H1 (cell line): ENCODE results near the gene ARV1. TPM values are rescaled to one million over a fixed set of nuclear protein-coding genes. Genes with fewer than 3 reads are reported as not detected.

Experiments used
- CTCF ChIA-PET: fragments of 300-600 bp; sonication (Branson Sonifier 250); formaldehyde crosslinking; loops from one replicate; lab custom pipeline; 2021; ENCODE audit not compliant: partially characterized antibody; lab: Charles Lee
- POLR2A ChIA-PET: fragments of 300-600 bp; sonication (Branson Sonifier 250); formaldehyde crosslinking; loops from one replicate; lab custom pipeline; 2021; ENCODE audit warnings: inconsistent platforms; ENCODE audit not compliant: partially characterized antibody; lab: Charles Lee
- DNase-seq, 2 experiments: peaks; one replicate each; pipeline versions ENCODE4 v3.0.0 to v3.0.0-alpha.2; 2010 to 2022; ENCODE audit warnings: low spot score in 2 of 2, low read depth in 1 of 2, mixed read lengths in 1 of 2
- FAIRE-seq: peaks from 2 replicates; lab custom pipeline; 2011; peaks lifted over from hg19 to GRCh38; lab: Jason Lieb, UNC
- H2AFZ ChIP-seq: 2 replicates; pipeline ENCODE4 v1.8.1; 2012; ENCODE audit warnings: low read length, inconsistent platforms
- H2AK5ac ChIP-seq: 2 replicates; pipeline ENCODE4 v1.6.1; 2013; ENCODE audit warnings: low read depth, low read length
- H2BK120ac ChIP-seq: replicated peaks from 2 replicates; pipeline ENCODE3; 2013; ENCODE audit warnings: low read depth, low read length, inconsistent platforms
- H2BK12ac ChIP-seq: 2 replicates; pipeline ENCODE4 v1.6.1; 2013; ENCODE audit warnings: low read depth, low read length
- H2BK15ac ChIP-seq: 2 replicates; pipeline ENCODE4 v1.6.1; 2013; ENCODE audit warnings: low read length
- H2BK20ac ChIP-seq: 2 replicates; pipeline ENCODE4 v1.6.1; 2013; ENCODE audit warnings: low read length
- H2BK5ac ChIP-seq: 2 replicates; pipeline ENCODE4 v1.6.1; 2013; ENCODE audit warnings: low read depth, low read length
- H3K14ac ChIP-seq: 2 replicates; pipeline ENCODE4 v1.6.1; 2013; ENCODE audit warnings: inconsistent platforms; ENCODE audit not compliant: insufficient read length
- H3K18ac ChIP-seq: 2 replicates; pipeline ENCODE4 v1.6.1; 2013; ENCODE audit warnings: low read length; ENCODE audit errors: extremely low read depth
- H3K23ac ChIP-seq: 2 replicates; pipeline ENCODE4 v1.6.1; 2013; ENCODE audit warnings: inconsistent platforms; ENCODE audit not compliant: insufficient read length
- H3K23me2 ChIP-seq: 2 replicates; pipeline ENCODE4 v1.6.1; 2013; ENCODE audit warnings: low read depth, low read length
- H3K27ac ChIP-seq: 2 replicates; pipeline ENCODE4 v1.6.1; 2011; ENCODE audit warnings: low read depth, low read length, inconsistent platforms
- H3K27me3 ChIP-seq, 4 experiments: replicated peaks in 1 of 4; 1 replicate in 1 of 4; 2 replicates in 3 of 4; pipeline versions ENCODE4 v1.6.1 to v1.8.1; 2011 to 2013; ENCODE audit warnings: low read length in 3 of 4, mild to moderate bottlenecking in 3 of 4, inconsistent platforms in 2 of 4, mixed read lengths in 2 of 4, moderate library complexity in 1 of 4; ENCODE audit not compliant: control insufficient read depth in 3 of 4, insufficient read depth in 3 of 4; ENCODE audit errors: extremely low read depth in 1 of 4
- H3K36me3 ChIP-seq, 4 experiments: 2 replicates each; pipeline versions ENCODE4 v1.6.1 to v1.8.1; 2011 to 2013; ENCODE audit warnings: mild to moderate bottlenecking in 4 of 4, low read length in 3 of 4, moderate library complexity in 2 of 4, control low read depth in 1 of 4, inconsistent platforms in 1 of 4; ENCODE audit not compliant: insufficient read depth in 4 of 4, control insufficient read depth in 2 of 4
- H3K4ac ChIP-seq: replicated peaks from 2 replicates; pipeline ENCODE3; 2013; ENCODE audit warnings: low read length, low read depth, mixed read lengths, inconsistent platforms; ENCODE audit not compliant: insufficient read length
- H3K4me1 ChIP-seq, 4 experiments: replicated peaks in 1 of 4; 1 replicate in 1 of 4; 2 replicates in 3 of 4; pipeline versions ENCODE4 v1.6.1 to v1.8.1; 2011 to 2013; ENCODE audit warnings: low read length in 3 of 4, inconsistent platforms in 2 of 4, mixed read lengths in 1 of 4; ENCODE audit not compliant: insufficient read depth in 4 of 4, control insufficient read depth in 3 of 4
- H3K4me2 ChIP-seq, 2 experiments: 2 replicates each; pipeline versions ENCODE4 v1.6.1 to v1.8.1; 2011 to 2013; ENCODE audit warnings: low read depth in 2 of 2, low read length in 2 of 2, control low read depth in 1 of 2, inconsistent platforms in 1 of 2, mild to moderate bottlenecking in 1 of 2; ENCODE audit not compliant: insufficient read depth in 1 of 2
- H3K4me3 ChIP-seq, 4 experiments: fragments of 200-600, 300-600 bp in 1 of 4; sonication (generic), shearing (Covaris generic), sonication (Bioruptor Twin) in 1 of 4; 2 replicates each; pipeline versions ENCODE4 v1.5.1 to v1.8.1; 2011 to 2016; ENCODE audit warnings: low read length in 4 of 4, low read depth in 3 of 4, control low read depth in 2 of 4, inconsistent platforms in 2 of 4, mild to moderate bottlenecking in 2 of 4, mixed read lengths in 1 of 4, moderate library complexity in 1 of 4; ENCODE audit not compliant: insufficient read depth in 2 of 4; ENCODE audit errors: extremely low read depth in 1 of 4
- H3K56ac ChIP-seq: replicated peaks from 2 replicates; pipeline ENCODE3; 2013; ENCODE audit warnings: low read depth, mild to moderate bottlenecking, mixed read lengths, low read length, inconsistent platforms; ENCODE audit not compliant: insufficient read length
- H3K79me1 ChIP-seq: 2 replicates; pipeline ENCODE4 v1.6.1; 2013; ENCODE audit warnings: low read depth, low read length, control low read depth
- H3K79me2 ChIP-seq, 2 experiments: 2 replicates each; pipeline versions ENCODE4 v1.6.1 to v1.8.1; 2012 to 2013; ENCODE audit warnings: low read length in 2 of 2, mild to moderate bottlenecking in 2 of 2, inconsistent platforms in 1 of 2; ENCODE audit not compliant: insufficient read depth in 2 of 2, control insufficient read depth in 1 of 2
- H3K9ac ChIP-seq, 4 experiments: replicated peaks in 1 of 4; 1 replicate in 1 of 4; 2 replicates in 3 of 4; pipeline versions ENCODE4 v1.6.1 to v1.8.1; 2011 to 2013; ENCODE audit warnings: low read depth in 3 of 4, low read length in 3 of 4, control low read depth in 2 of 4, mild to moderate bottlenecking in 2 of 4, moderate library complexity in 2 of 4, inconsistent platforms in 1 of 4; ENCODE audit errors: extremely low read depth in 1 of 4
- H3K9me3 ChIP-seq, 2 experiments: 2 replicates each; pipeline versions ENCODE4 v1.6.1 to v1.8.1; 2012 to 2013; ENCODE audit warnings: mild to moderate bottlenecking in 2 of 2, moderate library complexity in 2 of 2, control low read depth in 1 of 2, inconsistent platforms in 1 of 2, low read depth in 1 of 2, low read length in 1 of 2, mixed read lengths in 1 of 2; ENCODE audit not compliant: insufficient read depth in 2 of 2
- H4K20me1 ChIP-seq, 2 experiments: replicated peaks in 1 of 2; 2 replicates each; pipeline versions ENCODE3 to v1.8.1; 2011 to 2013; ENCODE audit warnings: inconsistent platforms in 2 of 2, low read length in 2 of 2, mild to moderate bottlenecking in 1 of 2; ENCODE audit not compliant: insufficient read depth in 2 of 2, control insufficient read depth in 1 of 2
- H4K5ac ChIP-seq: 2 replicates; pipeline ENCODE4 v1.6.1; 2013; ENCODE audit warnings: low read length, low read depth, mixed read lengths, inconsistent platforms; ENCODE audit not compliant: insufficient read length
- H4K8ac ChIP-seq: 2 replicates; pipeline ENCODE4 v1.8.0; 2013; ENCODE audit warnings: mild to moderate bottlenecking, moderate library complexity, low read length, inconsistent platforms; ENCODE audit not compliant: insufficient read depth; ENCODE audit errors: extremely low read depth
- H4K91ac ChIP-seq: replicated peaks from 2 replicates; pipeline ENCODE3; 2013; ENCODE audit warnings: low read length, mixed read lengths, inconsistent platforms; ENCODE audit not compliant: insufficient read length
- CEBPB ChIP-seq: IDR thresholded peaks from 2 replicates; pipeline ENCODE4 v1.6.1; 2012; ENCODE audit warnings: low read depth, low read length
- JUND ChIP-seq: IDR thresholded peaks from 2 replicates; pipeline ENCODE4 v1.6.1; 2011; ENCODE audit warnings: mild to moderate bottlenecking, improper control_type of control experiment, low read length
- RXRA ChIP-seq: IDR thresholded peaks from 2 replicates; pipeline ENCODE4 v1.6.1; 2011; ENCODE audit warnings: low read depth, mild to moderate bottlenecking, low read length, moderate library complexity; ENCODE audit not compliant: insufficient read depth
- TAF1 ChIP-seq: IDR thresholded peaks from 2 replicates; pipeline ENCODE4 v1.6.1; 2011; ENCODE audit warnings: mild to moderate bottlenecking, low read depth, low read length
- WGBS, 2 experiments: shearing (Covaris generic) in 1 of 2; methylation state at CpG; one replicate each; pipeline versions ENCODE4 v1.1.6 to v1.1.7; 2013 to 2015; ENCODE audit warnings: low lambda C conversion rate in 2 of 2, mixed read lengths in 2 of 2, inconsistent platforms in 1 of 2, low coverage in 1 of 2, missing lambda C conversion rate in 1 of 2; ENCODE audit not compliant: insufficient replicate concordance in 2 of 2, insufficient coverage in 1 of 2, insufficient read length in 1 of 2; ENCODE audit errors: extremely low coverage in 1 of 2, missing lambda C conversion rate in 1 of 2; 5-methylcytosine and 5-hydroxymethylcytosine counted together
- polyA plus RNA-seq, 7 experiments: library from polyadenylated mRNA; depleted of rRNA in 3 of 7; stranded (reverse) in 5 of 7; unstranded in 2 of 7; fragments of >200 nt in 5 of 7; fragments of 200-250 nt in 2 of 7; gene quantifications; 1 replicate in 5 of 7; 2 replicates in 1 of 7; 4 replicates in 1 of 7; pipeline versions ENCODE4 v1.2.1 to v1.2.3, GENCODE V29; 2011 to 2013; ENCODE audit warnings: missing spikeins in 2 of 7, mixed read lengths in 2 of 7
- total RNA-seq: library from RNA; stranded (reverse); fragmentation: NEBNext Ultra II Directional; extraction: Animal tissue kit (Norgen Biotek cat#: 25700); gene quantifications from 2 replicates; pipeline ENCODE4 v1.2.1, GENCODE V29; 2021

The ARV1 gene
- total and polyA plus RNA-seq, 2 of the 8 experiments (the other 6 are each of a cell fraction or from before 2014, with no cell fraction given): 13.1 to 13.4 TPM

DNA sequence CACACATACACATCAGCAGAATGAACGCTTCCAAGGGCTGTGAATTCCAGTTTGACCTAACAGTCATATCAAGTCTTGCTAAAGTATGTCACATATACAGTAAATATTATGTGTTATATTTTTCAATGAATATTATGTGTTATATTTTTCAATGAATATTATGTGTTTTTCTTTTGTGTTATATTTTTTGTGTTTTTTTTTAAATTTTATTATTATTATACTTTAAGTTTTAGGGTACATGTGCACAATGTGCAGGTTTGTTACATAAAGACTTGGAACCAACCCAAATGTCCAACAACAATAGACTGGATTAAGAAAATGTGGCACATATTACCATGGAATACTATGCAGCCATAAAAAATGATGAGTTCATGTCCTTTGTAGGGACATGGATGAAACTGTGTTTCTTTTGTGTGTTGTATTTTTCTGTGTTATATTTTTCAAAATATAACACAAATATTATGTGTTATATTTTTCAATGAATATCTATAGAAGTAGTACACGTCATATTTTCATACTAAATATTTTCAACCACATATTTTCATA is 35.8 kb upstream of the ARV1 start:
- H3K36me3 ChIP-seq: no peaks in the 10 kb centered on the region; a peak in 1 of 8 replicates
- H3K14ac ChIP-seq: no peak overlapping the region
- H3K23me2 ChIP-seq: no peaks in the 10 kb centered on the region
- H2BK120ac ChIP-seq: no peak overlapping the region
- H2BK5ac ChIP-seq: no peak overlapping the region
- no peak overlapping the region for H3K4me3 ChIP-seq
- H2AK5ac ChIP-seq: no peak overlapping the region
- ChIA-PET CTCF (interaction anchor here (1.0 kb wide), 1 partner anchor 22 kb away, joined by 4 read pairs; no protein-coding TSS in a partner anchor), POLR2A (no interaction called here)
- H4K91ac ChIP-seq: no peak overlapping the region
- H4K5ac ChIP-seq: no peak overlapping the region
- H3K79me1 ChIP-seq: no peaks in the 10 kb centered on the region
- no peak overlapping the region for H4K8ac ChIP-seq
- no peak overlapping the region for H3K9ac ChIP-seq
- FAIRE-seq: no peak
- H2AFZ ChIP-seq: no peak overlapping the region
- H3K23ac ChIP-seq: no peak overlapping the region
- 97% methylated on average over 2 of the region's 2 CpGs; no CpG with 5 or more reads in 1 of the 2 experiments for WGBS, 2 experiments
- no peak overlapping the region for H3K4ac ChIP-seq
- H4K20me1 ChIP-seq: no peaks in the 10 kb centered on the region
- H3K27me3 ChIP-seq: no peaks in the 10 kb centered on the region; a peak in 2 of 7 replicates
- H3K9me3 ChIP-seq: no peaks in the 10 kb centered on the region
- H3K18ac ChIP-seq: no peak overlapping the region
- H2BK20ac ChIP-seq: no peak overlapping the region
- H3K4me2 ChIP-seq: no peak overlapping the region
- H3K79me2 ChIP-seq: no peaks in the 10 kb centered on the region
- H3K56ac ChIP-seq: no peak overlapping the region
- H3K27ac ChIP-seq: no peak overlapping the region
- H3K4me1 ChIP-seq: no peaks in the 10 kb centered on the region
- no peak for TF ChIP-seq TAF1
- TF ChIP-seq CEBPB: no peak
- no peak for TF ChIP-seq JUND
- no peak for TF ChIP-seq RXRA
- TF ChIP-seq, all 59 proteins: peak for 0
- no peak for DNase-seq
- no peak overlapping the region for H2BK12ac ChIP-seq
- no peak overlapping the region for H2BK15ac ChIP-seq
